Hepatocyte (in vitro differentiated cells): ENCODE results near the gene SYNGR2. TPM values are rescaled to one million over a fixed set of nuclear protein-coding genes. Genes with fewer than 3 reads are reported as not detected.

Source experiments
- DNase-seq: peaks from one replicate; pipeline ENCODE4 v3.0.0-alpha.2; 2016; ENCODE audit warnings: low spot score
- H2AFZ ChIP-seq: fragments of 200-600 bp; sonication (generic); 2 replicates; pipeline ENCODE4 v1.6.0; 2016; ENCODE audit warnings: antibody characterized with exemption, mild to moderate bottlenecking
- H3K27ac ChIP-seq: fragments of 200-600 bp; sonication (generic); 2 replicates; pipeline ENCODE4 v1.5.1; 2016; ENCODE audit warnings: mild to moderate bottlenecking
- H3K27me3 ChIP-seq: fragments of 200-600 bp; sonication (generic); 2 replicates; pipeline ENCODE4 v1.6.1; 2016
- H3K36me3 ChIP-seq: fragments of 200-600 bp; sonication (generic); replicated peaks from 2 replicates; pipeline ENCODE4 v1.5.1; 2016; ENCODE audit warnings: low read depth; ENCODE audit not compliant: insufficient read depth
- H3K4me1 ChIP-seq: fragments of 200-600 bp; sonication (generic); 2 replicates; pipeline ENCODE4 v1.5.1; 2016; ENCODE audit warnings: mild to moderate bottlenecking, moderate library complexity; ENCODE audit not compliant: insufficient read depth
- H3K4me2 ChIP-seq: fragments of 200-600 bp; sonication (generic); 2 replicates; pipeline ENCODE4 v1.6.0; 2016
- H3K4me3 ChIP-seq: fragments of 200-600 bp; sonication (generic); 2 replicates; pipeline ENCODE4 v1.5.1; 2016; ENCODE audit warnings: mild to moderate bottlenecking
- H3K79me2 ChIP-seq: fragments of 200-600 bp; sonication (generic); 2 replicates; pipeline ENCODE4 v1.6.0; 2017; ENCODE audit warnings: mild to moderate bottlenecking
- H3K9me2 ChIP-seq: fragments of 200-600 bp; sonication (generic); replicated peaks from 2 replicates; pipeline ENCODE4 v1.6.0; 2017; ENCODE audit warnings: mild to moderate bottlenecking; ENCODE audit not compliant: insufficient read depth
- H3K9me3 ChIP-seq: fragments of 200-600 bp; sonication (generic); 2 replicates; pipeline ENCODE4 v1.5.1; 2016; ENCODE audit warnings: low read depth, mild to moderate bottlenecking
- H4K20me1 ChIP-seq: fragments of 200-600 bp; sonication (generic); 2 replicates; pipeline ENCODE4 v1.6.0; 2016; ENCODE audit warnings: mild to moderate bottlenecking; ENCODE audit not compliant: insufficient read depth, poor library complexity, severe bottlenecking
- CTCF ChIP-seq: fragments of 200-600 bp; sonication (generic); IDR thresholded peaks from 2 replicates; pipeline ENCODE4 v1.5.1; 2016; ENCODE audit warnings: antibody characterized with exemption, mild to moderate bottlenecking; ENCODE audit not compliant: poor library complexity
- EZH2 ChIP-seq: fragments of 200-600 bp; sonication (generic); IDR thresholded peaks from 2 replicates; pipeline ENCODE4 v1.6.1; 2016; ENCODE audit warnings: antibody characterized with exemption, mild to moderate bottlenecking, borderline replicate concordance
- EZH2phosphoT487 ChIP-seq: fragments of 200-600 bp; sonication (generic); IDR thresholded peaks from one replicate; pipeline ENCODE4 v1.6.1; 2018; ENCODE audit warnings: antibody characterized with exemption, mild to moderate bottlenecking, low read depth, moderate library complexity; ENCODE audit not compliant: unreplicated experiment, severe bottlenecking
- WGBS: methylation state at CpG from one replicate; pipeline ENCODE4 v1.1.6; 2016; ENCODE audit warnings: low lambda C conversion rate; ENCODE audit errors: missing lambda C conversion rate; 5-methylcytosine and 5-hydroxymethylcytosine counted together
- polyA plus RNA-seq: library from polyadenylated mRNA; unstranded; fragments of >200 nt; fragmentation: Nextera tagmentation; extraction: Ambion mirVana; gene quantifications from 2 replicates; pipeline ENCODE4 v1.2.1, GENCODE V29; 2016
- total RNA-seq: library from RNA; depleted of rRNA; stranded (reverse); fragments of >200 nt; gene quantifications from 2 replicates; pipeline ENCODE4 v1.2.3, GENCODE V29; 2014

The SYNGR2 gene
- total and polyA plus RNA-seq, 2 experiments from 2014 or later, result 48.3 to 160 TPM

GRCh38 chr17:78211032-78211431 lies 42.7 kb downstream of the SYNGR2 start:
- Histone ChIP-seq H3K4me2 (no peak overlapping the region), H3K9me2 (no peaks in the 10 kb centered on the region), H2AFZ (no peak overlapping the region), H3K36me3 (no peaks in the 10 kb centered on the region), H3K4me1 (no peaks in the 10 kb centered on the region), H3K79me2 (peaks cover 18% of the 10 kb centered on the region), H3K9me3 (no peaks in the 10 kb centered on the region), H3K27ac (no peak overlapping the region), H3K27me3 (no peaks in the 10 kb centered on the region), H3K4me3 (no peak overlapping the region), H4K20me1 (no peaks in the 10 kb centered on the region)
- TF ChIP-seq EZH2phosphoT487 (no peak), CTCF (no peak), EZH2 (no peak)
- DNase-seq, result no peak
- 73% methylated on average over 11 of the region's 11 CpGs for WGBS

GRCh38 chr17:78214016-78214705 lies 45.8 kb downstream of the SYNGR2 start, which contains the start of gene BIRC5:
Gene BIRC5 (plus strand): TSS chr17:78214253. CDS start chr17:78214317, 64 bp downstream.
- no peaks in the 10 kb centered on the region for H3K4me1 ChIP-seq
- H3K4me2 ChIP-seq, result peak within 1 kb of the TSS; percentile 99
- H3K27ac ChIP-seq, result no peak within 1 kb of the TSS
- DNase-seq, result peak; percentile 97
- TF ChIP-seq EZH2 (no peak), EZH2phosphoT487 (no peak), CTCF (no peak)
- H4K20me1 ChIP-seq, result no peaks in the 10 kb centered on the region
- H2AFZ ChIP-seq, result peak within 1 kb of the TSS; percentile 89
- no peaks in the 10 kb centered on the region for H3K36me3 ChIP-seq
- H3K9me3 ChIP-seq, result no peaks in the 10 kb centered on the region
- peak within 1 kb of the TSS; percentile 87 for H3K4me3 ChIP-seq
- H3K79me2 ChIP-seq, result peaks cover 29% of the 10 kb centered on the region
- H3K9me2 ChIP-seq, result no peaks in the 10 kb centered on the region
- H3K27me3 ChIP-seq, result no peaks in the 10 kb centered on the region
- WGBS, result 2% methylated on average over 59 of the region's 60 CpGs

DNA sequence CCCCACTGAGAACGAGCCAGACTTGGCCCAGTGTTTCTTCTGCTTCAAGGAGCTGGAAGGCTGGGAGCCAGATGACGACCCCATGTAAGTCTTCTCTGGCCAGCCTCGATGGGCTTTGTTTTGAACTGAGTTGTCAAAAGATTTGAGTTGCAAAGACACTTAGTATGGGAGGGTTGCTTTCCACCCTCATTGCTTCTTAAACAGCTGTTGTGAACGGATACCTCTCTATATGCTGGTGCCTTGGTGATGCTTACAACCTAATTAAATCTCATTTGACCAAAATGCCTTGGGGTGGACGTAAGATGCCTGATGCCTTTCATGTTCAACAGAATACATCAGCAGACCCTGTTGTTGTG lies 46.3 kb downstream of the SYNGR2 start:
- no peaks in the 10 kb centered on the region for H3K9me3 ChIP-seq
- H3K36me3 ChIP-seq, result no peaks in the 10 kb centered on the region
- WGBS, result 15% methylated on average over 5 of the region's 5 CpGs
- H3K9me2 ChIP-seq, result no peaks in the 10 kb centered on the region
- peak overlapping the region; percentile 87 for H3K4me3 ChIP-seq
- H2AFZ ChIP-seq, result peak overlapping the region; percentile 89
- no peak for DNase-seq
- no peaks in the 10 kb centered on the region for H3K4me1 ChIP-seq
- no peaks in the 10 kb centered on the region for H3K27me3 ChIP-seq
- H3K27ac ChIP-seq, result no peak overlapping the region
- H3K4me2 ChIP-seq, result peak overlapping the region; percentile 99
- H3K79me2 ChIP-seq, result peaks cover 29% of the 10 kb centered on the region
- no peak for TF ChIP-seq EZH2
- H4K20me1 ChIP-seq, result no peaks in the 10 kb centered on the region

DNA sequence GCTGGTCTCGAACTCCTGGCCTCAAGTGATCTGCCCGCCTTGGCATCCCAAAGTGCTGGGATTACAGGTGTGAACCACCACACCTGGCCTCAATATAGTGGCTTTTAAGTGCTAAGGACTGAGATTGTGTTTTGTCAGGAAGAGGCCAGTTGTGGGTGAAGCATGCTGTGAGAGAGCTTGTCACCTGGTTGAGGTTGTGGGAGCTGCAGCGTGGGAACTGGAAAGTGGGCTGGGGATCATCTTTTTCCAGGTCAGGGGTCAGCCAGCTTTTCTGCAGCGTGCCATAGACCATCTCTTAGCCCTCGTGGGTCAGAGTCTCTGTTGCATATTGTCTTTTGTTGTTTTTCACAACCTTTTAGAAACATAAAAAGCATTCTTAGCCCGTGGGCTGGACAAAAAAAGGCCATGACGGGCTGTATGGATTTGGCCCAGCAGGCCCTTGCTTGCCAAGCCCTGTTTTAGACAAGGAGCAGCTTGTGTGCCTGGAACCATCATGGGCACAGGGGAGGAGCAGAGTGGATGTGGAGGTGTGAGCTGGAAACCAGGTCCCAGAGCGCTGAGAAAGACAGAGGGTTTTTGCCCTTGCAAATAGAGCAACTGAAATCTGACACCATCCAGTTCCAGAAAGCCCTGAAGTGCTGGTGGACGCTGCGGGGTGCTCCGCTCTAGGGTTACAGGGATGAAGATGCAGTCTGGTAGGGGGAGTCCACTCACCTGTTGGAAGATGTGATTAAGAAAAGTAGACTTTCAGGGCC lies 51.2 kb downstream of the SYNGR2 start:
- H3K27me3 ChIP-seq, result no peaks in the 10 kb centered on the region
- TF ChIP-seq EZH2phosphoT487 (no peak), CTCF (no peak), EZH2 (no peak)
- H4K20me1 ChIP-seq, result no peaks in the 10 kb centered on the region
- H3K79me2 ChIP-seq, result peaks cover 24% of the 10 kb centered on the region
- DNase-seq, result no peak
- H3K9me2 ChIP-seq, result no peaks in the 10 kb centered on the region
- no peaks in the 10 kb centered on the region for H3K36me3 ChIP-seq
- H3K9me3 ChIP-seq, result no peaks in the 10 kb centered on the region
- H3K4me3 ChIP-seq, result no peak overlapping the region
- no peak overlapping the region for H2AFZ ChIP-seq
- no peak overlapping the region for H3K27ac ChIP-seq
- no peak overlapping the region for H3K4me2 ChIP-seq
- H3K4me1 ChIP-seq, result no peaks in the 10 kb centered on the region
- WGBS, result 85% methylated on average over 11 of the region's 11 CpGs
